Tongue (tissue), 2 donors: ENCODE data around the gene HYAL2. TPM values are rescaled to one million over a fixed set of nuclear protein-coding genes. Genes with fewer than 3 reads are reported as not detected.
A peak's percentile ranks its signal among the peaks of the same experiment; 100 is the strongest.

Experiments used
- DNase-seq: peaks from one replicate; pipeline ENCODE4 v3.0.0-alpha.2; 2015
- total RNA-seq: library from RNA; depleted of rRNA; stranded (reverse); fragments of >200 nt; gene quantifications from one replicate; pipeline ENCODE4 v1.2.3, GENCODE V29; 2014

The HYAL2 gene
- total RNA-seq, 1 donor from 2014 or later, result 53.9 TPM

- DNase-seq, result no peak
These were observed 51.9 kb downstream of the HYAL2 start for GRCh38 chr3:50270422-50271224.

- DNase-seq, result no peak
These were observed 52.5 kb downstream of the HYAL2 start for GRCh38 chr3:50269977-50270413.

- DNase-seq, result no peak
These were observed 53.1 kb downstream of the HYAL2 start for GRCh38 chr3:50269460-50269859.

- DNase-seq, result peak; percentile 77
These were observed 53.7 kb downstream of the HYAL2 start, which contains the start of gene SEMA3B for GRCh38 chr3:50268703-50269451. SEMA3B (plus strand) TSS chr3:50269147; CDS start chr3:50269241, 94 bp downstream.

- no peak for DNase-seq
These were observed 54.3 kb downstream of the HYAL2 start for GRCh38 chr3:50268276-50268675.

Other genes starting within 250 kb of the HYAL2 start
- gene RBM5, start 233.8 kb downstream of the HYAL2 start, total RNA-seq, result 204 TPM
- 43.3 TPM for gene SEMA3F, start 167.4 kb downstream of the HYAL2 start, total RNA-seq
- gene GNAT1, start 131.1 kb downstream of the HYAL2 start, total RNA-seq, result not detected
- 1.2 TPM for gene SLC38A3, start 117.5 kb downstream of the HYAL2 start, total RNA-seq
- 120 TPM for gene GNAI2, start 86.5 kb downstream of the HYAL2 start, total RNA-seq
- 45.2 TPM for gene SEMA3B, start 53.6 kb downstream of the HYAL2 start, total RNA-seq
- 17.1 TPM for gene LSMEM2, start 43.7 kb downstream of the HYAL2 start, total RNA-seq
- 37.8 TPM for gene IFRD2, start 30.3 kb downstream of the HYAL2 start, total RNA-seq
- gene HYAL3, start 23.3 kb downstream of the HYAL2 start, total RNA-seq, result 3.1 TPM
- 5.6 TPM for gene NAA80, start 23.3 kb downstream of the HYAL2 start, total RNA-seq
- gene HYAL1, start 19.2 kb downstream of the HYAL2 start, total RNA-seq, result 1.2 TPM
- 40.0 TPM for gene TUSC2, start 5.5 kb upstream of the HYAL2 start, total RNA-seq
- gene RASSF1, start 18.1 kb upstream of the HYAL2 start, total RNA-seq, result 43.2 TPM
- not detected for gene ZMYND10, start 23.0 kb upstream of the HYAL2 start, total RNA-seq
- gene NPRL2, start 28.0 kb upstream of the HYAL2 start, total RNA-seq, result 19.4 TPM
- gene CYB561D2, start 28.1 kb upstream of the HYAL2 start, total RNA-seq, result 10.6 TPM
- 30.4 TPM for gene TMEM115, start 36.8 kb upstream of the HYAL2 start, total RNA-seq
- 4.3 TPM for gene CACNA2D2, start 180.9 kb upstream of the HYAL2 start, total RNA-seq
- gene C3orf18, start 245.0 kb upstream of the HYAL2 start, total RNA-seq, result 25.1 TPM
- gene HEMK1, start 246.8 kb upstream of the HYAL2 start, total RNA-seq, result 12.4 TPM